ENCODE results near the gene GPR78.

DNA sequence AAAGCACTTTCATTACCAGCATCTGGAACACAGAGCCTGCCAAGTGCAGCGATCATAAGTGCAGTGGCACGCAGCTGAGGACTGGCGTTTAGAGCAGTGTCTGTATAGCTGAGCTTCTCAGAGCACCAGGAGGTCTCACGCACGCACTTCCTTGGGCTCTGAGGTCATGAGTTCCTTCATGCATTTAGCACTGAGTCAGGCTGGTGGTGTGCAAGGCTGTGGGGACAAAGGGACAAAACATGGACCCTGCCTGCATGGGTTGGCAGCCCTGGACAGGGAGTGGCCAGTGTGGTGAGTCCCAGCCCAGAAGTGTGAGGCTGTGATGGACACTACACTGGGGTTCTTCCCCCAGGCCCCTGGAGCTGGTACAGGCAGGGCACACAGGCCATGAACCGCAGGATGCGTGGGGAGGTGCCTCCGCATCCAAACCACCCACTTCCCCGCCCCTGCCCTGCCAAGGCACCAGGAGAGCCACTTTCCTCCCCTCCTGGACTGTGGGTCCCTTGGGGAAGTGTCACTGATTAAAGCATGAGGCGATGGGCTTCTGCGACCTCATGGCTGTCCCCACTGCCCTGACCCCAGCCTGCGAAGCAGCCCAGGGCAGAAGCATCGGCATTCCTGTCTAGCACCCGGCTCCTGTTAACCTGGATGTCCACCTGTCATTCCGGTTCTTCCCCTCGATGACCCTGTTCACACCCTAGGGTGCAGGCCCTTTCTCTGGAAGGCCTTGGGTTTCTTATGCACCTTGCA, 37.2 kb upstream of the GPR78 start:
- TF ChIP-seq GATA2 (IDR thresholded peaks at IDR 0.05; ENCODE audit: low read depth, low read length) (no peak), GATA3 (IDR thresholded peaks at IDR 0.05; ENCODE audit: low read depth, low read length) (no peak)
